ENCODE measurements around the gene WDR45B. TPM values are rescaled to one million over a fixed set of nuclear protein-coding genes. Genes with fewer than 3 reads are reported as not detected.
"Not testable (repeated sequence)": the region's sequence is repeated elsewhere in the genome, so short reads cannot be mapped to it uniquely, and the experiment has no call there.

The WDR45B gene
- total RNA-seq, 4 donors from 2014 or later = 85.1 to 104 (median 89.3) TPM

DNA sequence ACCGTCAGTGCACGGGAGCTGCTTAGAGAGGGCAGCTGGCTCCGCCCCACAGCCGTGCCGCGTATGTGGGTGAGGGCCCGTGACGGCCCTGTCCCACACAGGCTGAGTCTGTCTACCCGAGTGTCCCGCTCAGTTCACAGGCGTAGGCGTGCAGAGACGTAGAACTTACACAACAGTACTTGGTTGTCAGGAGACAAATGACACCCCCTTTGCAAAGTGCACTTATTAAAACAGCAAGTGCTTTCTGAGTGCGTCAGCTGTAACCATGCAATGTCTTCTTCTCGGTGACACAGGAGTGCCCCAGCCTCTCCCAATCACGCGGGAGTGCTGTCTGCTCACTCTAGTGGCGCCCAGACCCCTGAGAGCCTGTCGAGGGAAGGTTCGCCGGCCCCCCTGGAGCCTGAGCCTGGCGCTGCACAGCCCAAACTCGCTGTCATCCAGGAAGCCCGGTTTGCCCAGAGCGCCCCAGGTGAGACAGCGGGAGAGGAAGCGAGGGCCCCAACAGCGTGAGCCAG is 64.5 kb downstream of the WDR45B start:
- WGBS, 2 donors = 89 to 92% methylated on average over 10 to 12 of the region's 28 CpGs
- H3K4me3 ChIP-seq = no peak overlapping the region
- no peaks in the 10 kb centered on the region for H3K27me3 ChIP-seq
- H3K27ac ChIP-seq = no peak overlapping the region
- intact Hi-C loops (cut with DNase I) = no loop called here
- H3K36me3 ChIP-seq = peaks cover 15 to 73% (median 30%) of the 10 kb centered on the region in 3 donors
- peaks cover 0 to 6% (median 0%) of the 10 kb centered on the region in 3 donors for H3K4me1 ChIP-seq
- TF ChIP-seq POLR2A (IDR thresholded peaks at IDR 0.05) = no peak
- TF ChIP-seq, protein P1, sequence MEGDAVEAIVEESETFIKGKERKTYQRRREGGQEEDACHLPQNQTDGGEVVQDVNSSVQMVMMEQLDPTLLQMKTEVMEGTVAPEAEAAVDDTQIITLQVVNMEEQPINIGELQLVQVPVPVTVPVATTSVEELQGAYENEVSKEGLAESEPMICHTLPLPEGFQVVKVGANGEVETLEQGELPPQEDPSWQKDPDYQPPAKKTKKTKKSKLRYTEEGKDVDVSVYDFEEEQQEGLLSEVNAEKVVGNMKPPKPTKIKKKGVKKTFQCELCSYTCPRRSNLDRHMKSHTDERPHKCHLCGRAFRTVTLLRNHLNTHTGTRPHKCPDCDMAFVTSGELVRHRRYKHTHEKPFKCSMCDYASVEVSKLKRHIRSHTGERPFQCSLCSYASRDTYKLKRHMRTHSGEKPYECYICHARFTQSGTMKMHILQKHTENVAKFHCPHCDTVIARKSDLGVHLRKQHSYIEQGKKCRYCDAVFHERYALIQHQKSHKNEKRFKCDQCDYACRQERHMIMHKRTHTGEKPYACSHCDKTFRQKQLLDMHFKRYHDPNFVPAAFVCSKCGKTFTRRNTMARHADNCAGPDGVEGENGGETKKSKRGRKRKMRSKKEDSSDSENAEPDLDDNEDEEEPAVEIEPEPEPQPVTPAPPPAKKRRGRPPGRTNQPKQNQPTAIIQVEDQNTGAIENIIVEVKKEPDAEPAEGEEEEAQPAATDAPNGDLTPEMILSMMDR (IDR thresholded peaks at IDR 0.05) = no peak
- no peaks in the 10 kb centered on the region for H3K9me3 ChIP-seq
- no peak for DNase-seq

GRCh38 chr17:82582709-82583108 is 65.5 kb downstream of the WDR45B start:
- TF ChIP-seq POLR2A (IDR thresholded peaks at IDR 0.05) = no peak
- TF ChIP-seq, protein P1 (IDR thresholded peaks at IDR 0.05) = no peak
- intact Hi-C loops (cut with DNase I) = no loop called here
- H3K27ac ChIP-seq = no peak overlapping the region
- H3K27me3 ChIP-seq = no peaks in the 10 kb centered on the region
- H3K4me1 ChIP-seq = peaks cover 0 to 5% (median 0%) of the 10 kb centered on the region in 3 donors
- H3K36me3 ChIP-seq = peaks cover 18 to 73% (median 33%) of the 10 kb centered on the region in 3 donors
- no peak for DNase-seq
- WGBS, 2 donors = 89 to 93% methylated on average over 11 of the region's 11 CpGs
- H3K9me3 ChIP-seq = no peaks in the 10 kb centered on the region
- no peak overlapping the region for H3K4me3 ChIP-seq

GRCh38 chr17:82582213-82582612 is 66.0 kb downstream of the WDR45B start:
- peaks cover 14 to 73% (median 28%) of the 10 kb centered on the region in 3 donors for H3K36me3 ChIP-seq
- no peak for DNase-seq
- peaks cover 0 to 5% (median 0%) of the 10 kb centered on the region in 3 donors for H3K4me1 ChIP-seq
- 57 to 69% methylated on average over 6 to 8 of the region's 8 CpGs for WGBS, 2 donors
- TF ChIP-seq, protein P1 (IDR thresholded peaks at IDR 0.05) = no peak
- TF ChIP-seq POLR2A (IDR thresholded peaks at IDR 0.05) = no peak
- intact Hi-C loops (cut with DNase I) = no loop called here
- H3K4me3 ChIP-seq = no peak overlapping the region
- H3K27me3 ChIP-seq = no peaks in the 10 kb centered on the region
- H3K9me3 ChIP-seq = no peaks in the 10 kb centered on the region
- peak overlapping the region in 1 of 4 donors; percentile 9 for H3K27ac ChIP-seq

DNA sequence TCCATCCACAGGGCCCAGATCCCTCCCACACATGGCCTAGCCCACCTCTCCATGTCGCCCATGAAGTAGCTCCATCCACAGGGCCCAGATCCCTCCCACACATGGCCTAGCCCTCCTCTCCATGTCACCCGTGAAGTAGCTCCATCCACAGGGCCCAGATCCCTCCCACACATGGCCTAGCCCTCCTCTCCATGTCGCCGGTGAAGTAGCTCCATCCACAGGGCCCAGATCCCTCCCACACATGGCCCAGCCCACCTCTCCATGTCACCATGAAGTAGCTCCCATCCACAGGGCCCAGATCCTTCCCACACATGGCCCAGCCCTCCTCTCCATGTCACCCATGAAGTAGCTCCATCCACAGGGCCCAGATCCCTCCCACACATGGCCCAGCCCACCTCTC is 68.3 kb downstream of the WDR45B start:
- 80 to 91% methylated on average over 3 to 4 of the region's 4 CpGs for WGBS, 2 donors
- H3K4me1 ChIP-seq; DNase-seq; H3K4me3 ChIP-seq; H3K27me3 ChIP-seq; intact Hi-C loops (cut with DNase I); H3K27ac ChIP-seq; H3K9me3 ChIP-seq: not testable (repeated sequence)
- peaks cover 6 to 74% (median 24%) of the 10 kb centered on the region in 3 donors for H3K36me3 ChIP-seq

DNA sequence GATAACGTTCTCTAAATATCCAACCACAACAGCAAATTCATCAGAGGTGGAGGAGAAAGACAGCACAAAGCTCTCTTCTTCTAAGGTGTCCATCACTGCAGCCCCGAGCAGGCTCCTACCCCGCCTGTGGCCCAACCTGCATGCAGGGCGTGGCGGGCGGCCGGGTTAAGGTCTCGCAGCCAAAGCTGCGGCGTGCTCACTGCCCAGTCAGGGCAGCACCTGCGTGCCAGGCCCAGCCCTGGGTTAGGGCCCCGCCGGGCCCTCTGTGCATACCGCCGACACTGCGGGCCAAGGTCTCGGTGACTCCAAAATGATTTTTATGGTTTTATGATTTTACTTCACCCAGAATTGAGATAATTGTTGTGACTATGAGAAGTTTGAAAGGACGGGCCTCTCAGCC is 70.9 kb downstream of the WDR45B start:
- DNase-seq = no peak
- Histone ChIP-seq H3K36me3 (peaks cover 10 to 74% (median 28%) of the 10 kb centered on the region in 3 donors), H3K27me3 (no peaks in the 10 kb centered on the region), H3K27ac (no peak overlapping the region), H3K4me1 (peaks cover 0 to 4% (median 0%) of the 10 kb centered on the region in 3 donors), H3K4me3 (no peak overlapping the region), H3K9me3 (no peaks in the 10 kb centered on the region)
- intact Hi-C loops (cut with DNase I) = no loop called here
- TF ChIP-seq, protein P1 (IDR thresholded peaks at IDR 0.05) = no peak
- no peak for TF ChIP-seq POLR2A (IDR thresholded peaks at IDR 0.05)
- 94 to 96% methylated on average over 14 to 15 of the region's 18 CpGs for WGBS, 2 donors

- 90 to 94% methylated on average over 8 to 13 of the region's 52 CpGs for WGBS, 2 donors
Observed at GRCh38 chr17:82575581-82576221, 72.5 kb downstream of the WDR45B start.

More at GRCh38 chr17:82575581-82576221, 72.5 kb downstream of the WDR45B start:
- DNase-seq; H3K4me1 ChIP-seq; H3K9me3 ChIP-seq; intact Hi-C loops (cut with DNase I); H3K27me3 ChIP-seq; H3K27ac ChIP-seq; H3K4me3 ChIP-seq: not testable (repeated sequence)
- H3K36me3 ChIP-seq = peaks cover 10 to 84% (median 34%) of the 10 kb centered on the region in 3 donors
